ENCODE results near the gene IL25.
"Not testable (repeated sequence)": the region's sequence is repeated elsewhere in the genome, so short reads cannot be mapped to it uniquely, and the experiment has no call there.

Gene IL25

DNA sequence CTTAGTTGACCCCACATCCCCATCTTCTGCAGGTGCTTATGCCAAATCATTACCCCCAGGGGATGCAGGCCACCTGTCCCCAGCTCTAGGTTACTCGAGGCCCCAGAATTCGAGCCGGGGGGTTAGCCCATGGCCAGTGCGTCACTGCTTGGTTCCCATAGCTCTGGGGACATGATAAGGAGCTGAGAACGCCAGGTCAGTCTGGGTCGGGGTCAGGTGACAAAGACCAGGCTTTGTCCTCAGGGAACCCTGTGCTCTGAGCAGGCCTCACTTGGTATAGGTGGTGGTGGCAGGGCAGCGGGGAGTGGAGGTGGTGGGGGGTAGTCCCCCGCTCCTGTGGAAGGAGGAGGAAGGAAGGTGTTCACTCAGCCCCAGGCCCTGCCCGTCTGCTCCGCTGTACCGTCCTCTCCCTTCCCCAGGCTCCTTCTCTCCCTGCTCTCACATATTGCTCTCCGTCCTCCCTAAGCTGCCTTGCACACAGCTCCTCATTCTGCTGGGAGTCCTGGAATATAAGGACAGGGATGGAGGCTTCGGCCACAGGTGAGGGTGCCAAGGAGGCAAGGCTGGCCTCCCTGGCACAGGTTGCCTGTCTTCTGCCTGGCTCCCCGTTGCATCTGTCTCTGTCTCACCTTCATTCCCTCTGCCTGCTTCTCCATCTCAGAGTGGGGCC, 37.5 kb downstream of the IL25 start:
- no peak for DNase-seq (ENCODE audit: low read depth)

DNA sequence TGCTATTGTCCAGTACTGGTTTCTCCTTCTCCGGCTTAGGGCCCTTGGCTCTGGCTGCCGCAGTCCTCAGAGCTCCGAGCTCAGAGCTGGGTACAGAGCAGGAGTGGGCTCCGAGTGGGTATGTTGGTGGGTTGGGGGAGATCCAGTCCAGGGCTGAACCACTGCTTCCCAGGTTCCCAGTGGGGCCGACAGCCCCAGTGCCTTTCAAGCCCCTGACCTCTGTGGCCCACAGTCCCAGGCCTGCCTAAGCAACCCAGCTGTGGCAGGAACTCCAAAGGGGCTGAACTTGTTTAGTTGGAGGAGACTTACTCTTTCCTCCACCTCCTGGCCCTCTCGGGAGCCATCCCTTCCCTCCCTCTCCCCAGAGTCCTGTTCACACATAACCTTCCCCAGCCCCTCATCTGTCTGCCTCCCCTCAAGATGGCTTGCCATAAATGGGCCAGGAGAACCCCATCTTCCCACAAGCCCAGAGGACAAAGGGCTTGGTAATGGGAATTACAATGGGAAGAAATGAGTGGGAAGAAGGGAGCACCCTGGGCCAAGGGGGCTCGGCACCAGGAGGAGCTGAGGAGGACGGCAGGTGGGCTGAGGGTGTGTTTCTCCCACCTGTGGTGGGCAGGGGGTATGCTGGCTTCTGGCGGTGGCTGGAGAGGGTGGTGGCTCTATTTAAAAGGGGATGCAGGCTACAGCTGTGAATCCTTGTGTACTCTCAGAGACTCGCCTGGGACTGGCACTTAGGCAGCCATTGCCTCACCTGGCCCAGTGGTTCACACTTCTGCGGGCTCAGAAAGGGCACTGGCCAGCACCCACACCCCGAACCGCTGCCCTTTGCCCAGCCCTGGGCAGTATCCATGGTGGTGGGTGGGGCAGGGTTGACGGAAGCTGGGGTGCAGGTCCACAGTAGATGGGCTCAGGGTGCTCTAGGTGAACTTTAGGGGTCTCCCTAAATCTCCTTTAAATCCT, 39.2 kb downstream of the IL25 start:
- no peak for DNase-seq (ENCODE audit: low read depth)

DNA sequence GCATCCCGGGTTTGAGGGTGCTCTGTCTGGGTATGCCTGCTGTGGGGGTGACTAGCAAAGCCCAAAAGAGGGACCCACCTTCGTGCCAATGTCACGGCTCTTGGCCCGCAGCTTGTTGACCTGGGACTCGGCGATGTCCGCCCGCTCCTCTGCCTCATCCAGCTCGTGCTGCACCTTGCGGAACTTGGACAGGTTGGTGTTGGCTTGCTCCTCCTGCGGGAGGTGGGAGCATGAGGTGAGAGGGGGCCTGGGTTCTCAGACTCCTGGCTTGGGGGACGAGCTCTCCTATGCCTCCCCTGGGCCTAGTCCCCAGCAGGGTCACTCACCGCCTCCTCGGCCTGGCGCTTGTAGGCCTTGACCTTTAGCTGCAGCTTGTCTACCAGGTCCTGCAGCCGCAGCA, 41.1 kb downstream of the IL25 start:
- no peak for DNase-seq (ENCODE audit: low read depth)

DNA sequence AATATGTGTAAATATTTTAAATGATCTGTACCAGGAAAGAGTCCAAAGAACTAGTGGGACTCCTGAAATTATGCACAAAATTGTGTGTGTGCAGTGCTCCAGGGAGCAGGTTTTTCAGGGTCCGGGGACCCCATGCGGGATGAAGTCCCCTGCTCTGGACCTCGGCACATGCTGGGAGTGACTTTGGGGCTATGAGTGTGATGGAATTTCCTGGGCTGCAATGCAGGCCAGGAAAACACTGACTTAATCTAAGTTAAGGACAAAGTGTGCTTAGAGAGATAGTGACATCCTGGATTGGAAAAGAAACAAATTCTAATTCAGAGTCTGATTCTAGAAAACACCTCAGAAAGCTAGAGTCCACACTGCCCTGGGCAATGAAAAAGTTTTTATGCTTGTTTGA, 41.6 kb downstream of the IL25 start:
- no peak for DNase-seq (ENCODE audit: low read depth)

DNA sequence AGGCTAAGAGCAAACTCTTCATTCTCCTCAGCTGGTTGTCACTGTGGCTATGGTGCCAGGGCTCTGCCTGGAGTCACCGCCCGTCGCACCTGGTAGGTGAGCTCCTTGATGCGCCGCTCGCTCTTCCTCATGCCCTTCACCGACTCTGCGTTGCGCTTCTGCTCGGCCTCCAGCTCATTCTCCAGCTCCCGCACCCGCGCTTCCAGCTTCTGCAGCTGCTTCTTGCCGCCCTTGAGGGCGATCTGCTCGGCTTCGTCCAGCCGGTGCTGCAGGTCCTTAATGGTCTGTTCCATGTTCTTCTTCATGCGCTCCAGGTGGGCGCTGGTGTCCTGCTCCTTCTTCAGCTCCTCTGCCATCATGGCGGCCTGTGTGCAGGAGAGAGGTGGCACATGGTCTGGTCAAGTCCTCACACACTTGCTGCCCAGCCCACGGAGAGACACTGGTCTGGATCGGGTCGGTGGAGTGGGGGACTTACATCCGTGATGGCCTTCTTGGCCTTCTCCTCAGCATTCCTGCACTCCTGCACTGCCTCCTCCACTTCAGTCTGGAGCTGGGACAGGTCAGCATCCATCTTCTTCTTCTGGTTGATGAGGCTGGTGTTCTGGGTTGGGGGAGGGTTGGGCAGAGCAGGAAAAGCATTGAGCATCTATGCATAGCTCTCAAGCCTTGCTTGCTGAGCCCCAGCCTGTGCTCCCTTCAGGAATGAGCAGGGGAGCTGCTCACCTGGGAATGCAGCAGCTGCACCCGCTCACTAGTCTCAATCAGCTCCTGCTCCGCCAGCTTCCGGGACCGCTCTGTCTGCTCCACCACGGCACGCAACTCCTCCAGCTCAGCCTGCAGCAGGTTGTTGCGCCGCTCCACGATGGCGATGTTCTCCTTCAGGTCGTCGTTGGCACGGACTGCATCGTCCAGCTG, 42.6 kb downstream of the IL25 start:
- no peak for DNase-seq (ENCODE audit: low read depth)

DNA sequence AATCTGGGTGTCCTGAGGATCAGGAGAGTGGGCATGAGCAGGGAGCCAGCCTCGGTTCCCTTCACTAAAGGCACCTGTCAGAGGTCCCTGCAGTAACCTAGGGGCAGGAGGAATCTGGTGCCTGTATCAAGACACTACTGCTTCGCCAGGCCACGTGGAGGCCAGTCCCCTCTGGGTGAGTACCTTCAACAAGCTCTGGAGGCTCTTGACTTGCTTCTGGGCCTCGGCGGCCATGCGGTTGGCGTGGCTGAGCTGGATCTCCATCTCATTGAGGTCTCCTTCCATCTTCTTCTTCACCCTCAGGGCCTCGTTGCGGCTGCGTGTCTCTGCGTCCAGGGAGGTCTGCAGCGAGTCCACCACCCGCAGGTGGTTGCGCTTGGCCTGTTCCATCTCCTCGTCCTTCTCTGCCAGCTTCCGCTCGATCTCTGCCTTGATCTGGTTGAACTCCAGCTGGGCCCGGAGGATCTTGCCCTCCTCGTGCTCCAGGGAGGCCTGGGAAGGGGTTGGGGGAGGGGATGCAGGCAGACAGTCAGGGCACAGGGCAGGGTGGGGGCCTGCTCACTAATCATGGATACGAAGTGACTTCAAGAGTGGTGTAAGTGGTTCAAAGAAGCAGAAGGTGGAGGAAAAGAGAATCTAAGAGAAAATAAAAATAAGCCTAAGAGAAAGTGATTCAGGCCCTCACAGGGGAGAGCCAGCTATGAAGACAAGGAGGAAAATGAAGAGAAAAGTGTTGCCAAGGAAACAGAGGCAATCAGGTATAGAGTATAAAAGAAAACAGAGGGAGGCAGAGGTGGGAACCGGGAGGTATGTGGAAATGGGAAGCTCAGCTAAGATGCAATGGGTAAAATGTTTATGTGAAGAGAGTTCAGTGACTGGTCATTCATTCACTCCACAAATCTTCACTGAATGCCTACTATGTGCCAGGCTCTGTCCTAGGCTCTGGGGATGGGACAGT, 43.5 kb downstream of the IL25 start:
- DNase-seq (ENCODE audit: low read depth) = no peak

DNA sequence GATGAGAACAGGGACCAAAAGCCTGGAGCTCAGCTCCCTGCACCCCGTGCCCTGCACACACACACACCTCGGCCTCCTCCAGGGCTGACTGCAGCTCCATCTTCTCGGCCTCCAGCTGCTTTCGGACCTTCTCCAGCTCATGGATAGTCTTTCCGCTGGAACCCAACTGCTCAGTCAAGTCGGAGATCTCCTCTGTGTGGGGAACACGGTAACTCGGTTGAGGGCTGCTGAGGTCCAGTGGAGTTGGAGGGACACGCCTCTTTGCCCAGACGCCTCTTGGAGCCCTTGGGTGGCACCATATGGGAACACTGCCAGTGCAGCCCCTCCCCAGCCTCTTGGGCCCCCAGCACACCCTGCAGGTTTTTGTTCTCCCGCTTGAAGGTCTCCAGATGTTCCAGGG, 44.2 kb downstream of the IL25 start:
- no peak for DNase-seq (ENCODE audit: low read depth)

DNA sequence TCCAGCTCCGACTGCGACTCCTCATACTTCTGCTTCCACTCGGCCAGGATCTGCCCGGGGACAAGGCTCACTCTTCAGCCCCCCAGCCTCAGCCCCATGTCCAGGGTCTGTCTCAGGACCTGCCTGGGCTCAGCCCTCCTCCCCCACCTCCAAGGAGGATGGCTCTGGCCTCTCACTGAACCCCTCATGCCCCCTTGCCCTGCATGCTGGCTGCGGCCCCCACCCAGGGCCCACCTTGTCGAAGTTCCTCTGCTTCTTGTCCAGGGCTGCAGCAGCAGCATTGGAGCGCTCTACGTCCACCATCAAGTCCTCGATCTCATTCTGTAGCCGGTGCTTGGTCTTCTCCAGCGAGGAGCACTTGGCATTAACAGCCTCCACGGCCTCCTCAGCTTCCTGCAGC, 44.7 kb downstream of the IL25 start:
- DNase-seq (ENCODE audit: low read depth) = not testable (repeated sequence)

DNA sequence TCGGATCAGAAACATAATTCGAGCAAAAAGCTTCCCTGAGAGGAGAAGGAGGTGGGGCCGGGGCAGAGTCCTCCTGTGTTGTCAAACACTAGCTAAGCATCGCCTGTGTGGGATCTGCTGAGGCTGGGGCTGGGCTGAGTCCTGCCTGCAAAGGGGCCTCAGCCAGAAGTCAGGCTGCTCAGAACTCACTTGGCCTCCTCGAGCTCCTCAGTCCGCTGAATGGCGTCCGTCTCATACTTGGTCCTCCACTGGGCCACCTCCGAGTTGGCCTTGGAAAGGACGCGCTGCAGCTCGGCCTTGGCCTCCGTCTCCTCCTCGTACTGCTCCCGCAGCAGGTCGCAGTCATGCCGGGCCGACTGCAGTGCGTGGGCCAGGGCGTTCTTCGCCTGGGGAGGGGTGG, 45.4 kb downstream of the IL25 start:
- no peak for DNase-seq (ENCODE audit: low read depth)

DNA sequence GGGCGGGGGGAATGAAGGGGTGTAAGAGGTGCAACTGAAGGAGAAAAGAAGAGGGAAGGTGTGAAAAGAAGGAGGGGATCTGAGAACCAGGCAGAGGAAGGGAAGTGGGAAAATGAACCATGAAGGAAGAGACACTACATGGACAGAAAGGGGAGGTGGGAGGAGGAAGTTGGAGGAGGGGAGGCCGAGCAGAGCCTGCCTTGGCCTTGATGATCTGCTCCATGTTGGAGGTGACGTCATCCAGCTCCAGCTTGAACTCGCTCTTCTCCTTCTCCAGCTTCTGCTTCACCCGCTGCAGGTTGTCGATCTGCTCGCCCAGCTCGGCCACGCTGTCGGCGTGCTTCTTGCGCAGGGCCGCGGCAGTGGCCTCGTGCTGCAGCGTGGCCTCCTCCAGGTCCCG, 47.0 kb downstream of the IL25 start:
- not testable (repeated sequence) for DNase-seq (ENCODE audit: low read depth)

DNA sequence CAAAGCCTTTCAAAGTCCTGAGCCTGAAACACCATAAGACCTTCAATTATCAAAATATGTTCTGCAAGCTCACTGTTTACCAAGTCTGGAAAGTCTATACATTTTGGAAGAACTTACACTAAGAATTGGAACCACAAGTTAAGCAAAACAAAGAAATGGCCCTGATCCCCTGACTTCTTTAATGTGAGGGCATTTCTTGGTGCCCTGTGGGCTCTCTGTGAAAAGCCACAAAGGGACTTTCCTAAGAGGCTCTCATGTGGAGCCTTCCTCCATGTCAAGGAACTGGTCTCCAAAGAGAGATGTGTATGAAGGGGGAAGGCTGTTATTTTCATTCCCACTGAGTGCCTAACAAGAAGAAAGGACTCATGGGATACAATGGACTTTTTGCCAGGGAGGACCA, 49.0 kb downstream of the IL25 start:
- DNase-seq (ENCODE audit: low read depth) = no peak

DNA sequence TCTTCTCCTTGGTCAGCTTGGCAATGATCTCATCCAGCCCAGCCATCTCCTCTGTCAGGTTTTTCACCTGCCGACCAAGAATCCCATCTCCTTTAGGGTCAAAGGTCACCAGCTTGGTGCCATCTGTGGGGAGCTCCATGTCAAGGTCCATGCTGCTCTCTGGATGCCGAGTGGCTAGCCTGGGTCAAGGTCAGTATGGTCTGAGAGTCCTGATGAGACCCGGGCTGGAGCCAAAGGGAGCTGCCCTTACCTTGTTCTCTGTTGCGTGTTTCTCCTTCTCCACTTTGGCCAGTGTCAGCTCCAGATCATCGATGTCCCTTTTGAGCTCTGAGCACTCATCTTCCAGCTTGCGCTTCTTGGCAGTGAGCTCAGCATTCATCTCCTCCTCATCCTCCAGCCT, 51.0 kb downstream of the IL25 start:
- DNase-seq (ENCODE audit: low read depth) = no peak

DNA sequence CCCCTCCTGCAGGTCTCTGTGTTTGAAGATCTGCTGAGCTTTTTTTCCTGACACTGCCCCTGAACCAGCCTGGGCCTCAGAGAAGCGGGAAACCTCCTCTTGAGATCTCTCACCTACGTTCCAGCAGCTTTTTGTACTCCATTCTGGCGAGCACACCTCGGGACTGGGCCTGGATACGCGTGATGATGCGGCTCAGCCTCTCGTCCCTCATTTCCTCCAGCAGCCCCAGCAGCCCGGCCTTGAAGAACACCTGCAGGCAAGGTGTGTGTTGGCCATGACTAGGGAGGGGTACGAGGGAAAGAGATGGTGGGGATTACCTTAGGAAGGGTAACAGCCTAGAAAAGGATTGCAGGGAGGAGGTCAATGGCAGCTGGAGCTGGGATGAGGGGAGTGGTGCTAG, 52.6 kb downstream of the IL25 start:
- no peak for DNase-seq (ENCODE audit: low read depth)

DNA sequence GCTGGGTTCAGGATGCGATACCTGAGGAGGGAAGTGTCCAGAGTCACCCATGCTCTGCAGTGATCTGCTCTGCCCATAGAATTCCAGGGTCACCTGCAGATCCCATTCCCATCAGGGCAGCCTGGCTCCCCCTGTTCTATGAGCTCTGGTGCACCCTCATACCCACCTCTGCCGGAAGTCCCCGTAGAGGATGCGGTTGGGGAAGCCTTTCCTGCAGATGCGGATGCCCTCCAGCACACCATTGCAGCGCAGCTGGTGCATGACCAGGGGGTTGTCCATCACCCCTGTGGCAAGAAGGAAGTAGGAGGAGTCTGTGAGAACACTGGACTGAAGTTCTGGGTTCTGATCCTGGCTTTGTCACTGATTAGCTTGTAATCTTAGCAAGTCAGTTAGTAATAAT, 53.2 kb downstream of the IL25 start:
- DNase-seq (ENCODE audit: low read depth) = not testable (repeated sequence)
